Hematopoietic multipotent progenitor cell treated with erythropoietin and hydrocortisone succinate and interleukin-3 and kit ligand, for 8 days (in vitro differentiated cells): ENCODE results near the gene RAI14.

Experiments used
- DNase-seq: peaks from one replicate; pipeline ENCODE4 v3.0.0-alpha.2; 2015

The RAI14 gene

GRCh38 chr5:34656001-34656699, at the start of gene RAI14:
Gene RAI14 (plus strand): TSS chr5:34656328. CDS start chr5:34686920, 30,592 bp downstream.
- DNase-seq, result no peak

DNA sequence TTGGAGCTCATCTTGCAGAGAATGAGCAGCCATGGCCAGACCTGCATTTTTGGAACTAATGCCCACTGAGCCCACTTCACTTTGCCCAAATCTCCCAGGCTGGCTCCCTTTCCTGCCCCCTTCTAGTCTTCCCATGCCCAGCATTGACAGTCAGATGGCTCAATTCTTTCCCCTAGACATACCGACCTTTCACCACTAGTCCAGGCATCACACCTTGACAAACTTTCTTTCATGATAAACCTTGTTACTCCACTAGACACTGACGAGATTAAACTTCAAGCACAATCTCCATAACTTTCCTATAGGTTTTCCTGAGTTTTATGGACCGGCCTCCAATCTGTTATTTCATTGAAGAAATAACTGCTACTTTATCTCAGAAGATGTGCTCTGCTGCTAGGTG, 47.8 kb upstream of the RAI14 start:
- DNase-seq, result no peak

DNA sequence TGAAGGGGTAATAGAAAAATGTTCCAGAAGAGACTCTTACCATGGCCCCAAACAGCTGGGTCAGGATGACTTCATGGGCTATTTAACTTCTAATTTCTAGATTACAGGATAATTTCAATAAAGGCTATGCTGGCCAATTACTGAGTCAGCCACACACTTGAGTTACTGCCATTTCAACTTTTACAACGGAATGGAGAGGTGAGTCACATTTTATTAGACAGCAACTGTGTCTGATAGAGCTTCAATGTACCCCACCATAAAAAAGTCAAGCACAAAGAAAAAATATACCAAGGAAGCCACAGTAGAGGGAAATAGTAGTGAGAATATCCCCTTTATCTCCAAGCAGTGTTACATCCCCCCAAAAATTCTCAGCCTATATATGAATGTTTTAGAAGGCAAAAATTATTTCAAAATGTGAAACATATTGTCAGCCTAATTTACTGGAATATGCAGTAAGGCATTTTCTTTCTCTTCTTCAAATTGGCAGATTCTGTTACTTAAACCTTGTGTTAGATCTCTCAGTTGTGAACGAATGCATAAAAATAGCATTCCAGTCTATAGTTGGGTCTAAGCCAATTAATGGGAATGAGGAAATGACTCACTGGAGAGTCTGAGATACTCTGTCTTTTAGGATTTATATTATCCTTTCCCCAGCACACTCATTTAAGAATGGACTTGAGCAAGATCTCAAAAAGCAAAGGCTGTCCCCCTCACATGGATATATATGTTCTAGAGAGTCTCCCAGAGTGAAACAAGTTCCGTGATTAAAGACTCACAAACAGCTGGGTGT, 47.1 kb upstream of the RAI14 start:
- no peak for DNase-seq

- no peak for DNase-seq
Observed at GRCh38 chr5:34609951-34610441, 46.1 kb upstream of the RAI14 start.

DNA sequence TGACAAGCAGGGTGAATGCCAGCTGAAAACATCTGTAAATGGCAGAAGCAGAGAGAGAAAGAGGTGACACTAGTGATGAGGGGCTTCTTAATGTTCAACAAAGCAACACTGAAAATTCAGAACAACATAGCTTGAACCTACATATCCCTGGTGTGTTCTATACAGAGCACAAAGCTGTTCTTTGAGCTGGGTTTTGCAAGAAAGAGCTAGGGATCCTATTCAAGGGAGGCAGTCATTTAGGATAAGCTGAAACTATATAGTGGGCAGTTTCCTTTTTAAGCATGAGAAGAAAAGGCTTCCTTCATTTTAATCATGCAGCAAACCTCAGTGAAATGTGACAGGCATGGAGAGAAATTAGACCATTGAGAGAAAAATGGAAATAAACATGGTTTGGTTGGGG, 45.6 kb upstream of the RAI14 start:
- no peak for DNase-seq

- no peak for DNase-seq
Observed at GRCh38 chr5:34611464-34612415, 44.4 kb upstream of the RAI14 start.

DNA sequence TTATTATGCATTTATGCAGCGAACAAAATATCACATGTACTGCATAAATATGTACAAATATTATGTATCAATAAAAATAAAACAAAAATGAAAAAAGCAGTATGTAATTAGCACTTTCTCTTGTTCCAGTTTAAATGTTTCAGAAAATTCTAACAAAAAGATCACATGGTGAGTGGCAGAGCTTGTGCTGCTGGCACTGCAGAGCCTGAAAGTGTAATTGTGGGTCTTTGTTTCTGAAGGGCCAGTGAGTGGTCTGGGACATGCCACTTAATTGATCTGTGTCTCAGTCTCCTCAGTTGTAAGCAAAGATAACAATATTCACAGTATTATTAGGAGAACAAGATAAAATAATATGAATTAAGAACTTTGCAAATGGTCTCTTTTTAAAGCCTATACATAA, 39.5 kb upstream of the RAI14 start:
- DNase-seq, result no peak

DNA sequence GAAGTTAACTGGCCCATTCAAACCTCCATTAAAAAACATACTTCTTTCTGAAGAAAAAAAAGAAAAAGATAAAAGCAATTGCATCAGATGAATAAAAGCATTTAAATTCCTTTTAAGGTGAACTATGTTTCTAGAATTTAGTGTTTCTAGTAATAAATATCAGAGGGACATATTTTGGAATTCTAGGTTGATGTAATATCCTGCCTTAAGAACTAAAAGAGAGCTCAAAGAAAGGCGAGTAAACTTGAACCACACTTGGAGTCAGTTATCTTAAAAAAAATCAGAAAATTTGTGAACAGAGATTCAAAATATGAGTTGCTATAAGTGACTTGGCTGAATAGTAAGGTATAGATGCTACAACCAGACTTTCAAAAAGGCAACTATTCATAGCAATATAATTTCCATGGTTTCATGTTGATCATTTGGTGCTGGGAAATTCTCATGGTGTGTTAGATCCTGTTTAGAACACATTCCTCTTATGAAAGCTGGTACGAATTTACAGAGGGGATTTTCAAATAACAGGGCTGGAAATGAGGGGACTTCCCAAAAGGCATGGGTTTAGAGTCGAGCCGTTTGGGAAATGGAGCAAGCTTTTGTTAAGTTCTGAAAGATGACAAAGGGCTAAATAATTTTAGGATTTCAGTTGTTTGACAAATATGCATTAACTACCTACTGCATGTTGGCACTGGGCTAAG, 37.6 kb upstream of the RAI14 start:
- no peak for DNase-seq

DNA sequence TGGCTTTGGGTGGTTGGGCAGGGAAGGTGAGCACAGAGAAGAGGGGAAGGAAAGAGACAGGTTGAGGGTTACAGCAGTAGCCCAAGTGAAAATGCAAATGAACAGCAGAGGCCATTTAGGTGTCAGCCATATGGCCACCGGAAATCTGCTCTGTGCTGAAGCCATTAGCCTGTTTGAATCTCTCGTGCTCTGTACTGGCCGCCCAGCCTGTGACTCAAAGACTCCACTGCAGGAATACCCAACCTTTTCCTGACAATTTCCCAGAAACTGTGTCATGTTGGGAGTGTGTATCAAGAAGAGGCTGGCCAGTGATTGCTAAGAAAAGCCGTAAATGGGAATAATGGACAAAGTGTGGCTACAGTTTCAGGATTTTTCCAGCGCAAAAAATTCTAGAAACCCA, 35.9 kb upstream of the RAI14 start:
- DNase-seq, result no peak

DNA sequence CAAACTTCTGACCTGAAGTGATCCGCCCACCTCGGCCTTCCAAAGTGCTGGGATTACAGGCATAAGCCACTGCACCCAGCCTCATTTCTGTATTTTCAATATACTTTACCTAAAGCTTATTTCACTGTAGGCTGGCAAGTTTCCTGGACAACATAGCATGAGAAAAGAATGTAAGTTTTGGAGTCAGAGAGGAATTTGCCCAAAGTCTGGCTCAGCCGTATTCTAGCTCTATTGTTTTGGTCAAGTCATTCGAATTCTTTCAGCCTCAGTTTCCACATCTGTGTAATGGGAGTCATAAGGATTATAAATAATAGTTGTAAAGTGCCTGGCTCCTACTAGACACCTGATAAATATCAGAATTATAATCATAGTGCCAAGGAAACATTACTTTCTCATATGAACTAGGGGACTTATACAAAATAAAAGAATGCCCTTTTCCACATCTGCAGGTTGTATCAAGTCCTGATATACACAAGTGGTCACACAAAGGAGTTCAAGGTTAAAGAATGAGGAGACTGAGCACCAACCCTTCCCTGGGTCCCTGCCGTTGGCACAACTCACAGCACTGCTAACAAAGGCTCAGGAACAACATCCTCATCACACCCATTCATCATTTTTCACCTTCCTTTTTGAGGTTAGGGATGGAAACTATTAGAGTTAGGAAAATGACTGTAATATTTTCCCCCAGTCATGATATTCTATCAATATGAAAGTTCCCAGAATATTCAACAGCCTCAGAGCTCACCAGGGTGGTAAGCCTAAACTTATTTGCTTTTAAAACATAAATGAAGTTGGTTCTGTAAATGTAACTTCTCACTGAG, 34.6 kb upstream of the RAI14 start:
- DNase-seq, result no peak

GRCh38 chr5:34622098-34622400, 34.1 kb upstream of the RAI14 start:
- no peak for DNase-seq

DNA sequence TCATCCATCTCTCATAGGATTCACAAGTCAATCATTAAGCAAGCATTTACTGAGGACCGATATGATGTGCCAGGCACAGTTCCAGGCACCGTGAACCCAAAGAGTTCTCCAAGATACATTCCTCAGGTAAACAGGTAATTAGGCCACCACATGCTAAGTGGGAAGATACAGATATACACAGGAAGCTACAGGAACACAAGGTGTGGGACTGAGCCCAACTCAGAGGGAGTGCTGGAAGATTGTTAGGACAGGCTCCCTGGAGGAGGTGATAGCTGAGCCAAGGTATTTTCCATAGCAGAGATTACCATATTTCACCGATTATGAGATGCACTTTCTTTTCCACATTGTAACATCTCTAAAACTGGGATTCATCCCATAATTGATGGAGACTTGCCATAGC, 31.4 kb upstream of the RAI14 start:
- no peak for DNase-seq

DNA sequence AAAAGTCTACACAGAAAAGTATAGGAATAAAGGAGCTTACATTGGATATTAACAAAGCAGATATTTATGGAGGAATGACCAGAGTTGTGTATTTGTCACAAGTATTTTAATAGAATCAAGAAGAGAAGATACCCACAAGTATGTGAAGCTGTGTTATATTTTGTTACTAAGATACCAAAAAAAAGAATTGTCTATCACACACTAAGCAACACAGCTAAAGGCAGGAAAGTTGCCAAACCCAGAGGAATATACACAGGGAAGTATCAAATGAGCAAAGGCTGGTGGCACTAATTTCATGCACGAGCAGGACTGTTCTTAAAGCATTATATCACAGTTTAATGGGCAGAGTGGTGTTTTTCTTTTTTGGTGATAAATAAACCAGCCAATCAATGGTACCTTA, 30.9 kb upstream of the RAI14 start:
- no peak for DNase-seq

GRCh38 chr5:34626036-34626435, 30.1 kb upstream of the RAI14 start:
- DNase-seq, result no peak

- DNase-seq, result no peak
Observed at GRCh38 chr5:34626751-34627150, 29.4 kb upstream of the RAI14 start.

DNA sequence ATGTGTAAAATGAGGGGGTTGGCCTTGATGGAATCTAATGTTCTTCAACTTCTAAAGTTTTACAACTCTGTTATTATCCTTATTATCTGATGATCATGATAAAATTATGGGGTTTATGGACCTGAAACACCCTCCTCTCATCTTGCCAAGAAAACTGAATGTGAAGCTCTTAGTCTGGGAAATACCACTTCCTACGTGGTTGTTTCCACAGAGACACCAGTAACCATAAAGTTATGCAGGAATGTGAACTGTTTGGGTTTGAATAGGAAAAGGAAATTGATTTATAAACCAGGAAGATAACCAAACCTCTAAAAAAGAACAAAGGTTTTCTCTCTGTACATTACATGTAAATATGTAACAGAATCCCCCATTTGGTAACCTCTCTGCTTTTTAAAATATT, 28.3 kb upstream of the RAI14 start:
- no peak for DNase-seq

GRCh38 chr5:34628373-34628772, 27.8 kb upstream of the RAI14 start:
- no peak for DNase-seq

DNA sequence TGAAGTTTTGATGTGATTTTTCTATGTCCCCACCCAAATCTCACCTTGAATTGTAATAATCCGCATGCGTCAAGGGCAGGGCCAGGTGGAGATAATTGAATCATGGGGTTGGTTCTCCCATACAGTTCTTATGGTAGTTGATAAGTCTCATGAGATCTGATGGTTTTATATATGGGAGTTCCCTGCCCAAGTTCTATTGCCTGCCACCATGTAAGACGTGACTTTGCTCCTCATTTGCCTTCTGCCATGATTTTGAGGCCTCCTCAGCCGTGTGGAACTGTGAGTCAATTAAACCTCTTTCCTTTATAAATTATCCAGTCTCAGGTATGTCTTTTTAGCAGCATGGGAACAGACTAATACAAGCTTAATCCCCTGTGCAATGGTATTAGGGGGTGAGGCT, 25.5 kb upstream of the RAI14 start:
- DNase-seq, result no peak

- DNase-seq, result no peak
Observed at GRCh38 chr5:34632807-34633422, 23.2 kb upstream of the RAI14 start.

- DNase-seq, result no peak
Observed at GRCh38 chr5:34639852-34640626, 16.1 kb upstream of the RAI14 start.
